ENCODE data around the gene RAB3C. TPM values are rescaled to one million over a fixed set of nuclear protein-coding genes. Genes with fewer than 3 reads are reported as not detected.

The RAB3C gene
- total RNA-seq, 1 donor: not detected

GRCh38 chr5:58793888-58794657 is 211.2 kb downstream of the RAB3C start:
- no peak for DNase-seq (ENCODE audit: low read depth)
- TF ChIP-seq, protein P1, sequence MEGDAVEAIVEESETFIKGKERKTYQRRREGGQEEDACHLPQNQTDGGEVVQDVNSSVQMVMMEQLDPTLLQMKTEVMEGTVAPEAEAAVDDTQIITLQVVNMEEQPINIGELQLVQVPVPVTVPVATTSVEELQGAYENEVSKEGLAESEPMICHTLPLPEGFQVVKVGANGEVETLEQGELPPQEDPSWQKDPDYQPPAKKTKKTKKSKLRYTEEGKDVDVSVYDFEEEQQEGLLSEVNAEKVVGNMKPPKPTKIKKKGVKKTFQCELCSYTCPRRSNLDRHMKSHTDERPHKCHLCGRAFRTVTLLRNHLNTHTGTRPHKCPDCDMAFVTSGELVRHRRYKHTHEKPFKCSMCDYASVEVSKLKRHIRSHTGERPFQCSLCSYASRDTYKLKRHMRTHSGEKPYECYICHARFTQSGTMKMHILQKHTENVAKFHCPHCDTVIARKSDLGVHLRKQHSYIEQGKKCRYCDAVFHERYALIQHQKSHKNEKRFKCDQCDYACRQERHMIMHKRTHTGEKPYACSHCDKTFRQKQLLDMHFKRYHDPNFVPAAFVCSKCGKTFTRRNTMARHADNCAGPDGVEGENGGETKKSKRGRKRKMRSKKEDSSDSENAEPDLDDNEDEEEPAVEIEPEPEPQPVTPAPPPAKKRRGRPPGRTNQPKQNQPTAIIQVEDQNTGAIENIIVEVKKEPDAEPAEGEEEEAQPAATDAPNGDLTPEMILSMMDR (IDR thresholded peaks at IDR 0.05; ENCODE audit: insufficient read depth, low read length): no peak
- H3K4me3 ChIP-seq (ENCODE audit: low read depth, low read length): no peak overlapping the region

- TF ChIP-seq, protein P1 (IDR thresholded peaks at IDR 0.05; ENCODE audit: insufficient read depth, low read length): no peak
- DNase-seq (ENCODE audit: low read depth): no peak
- no peak overlapping the region for H3K4me3 ChIP-seq (ENCODE audit: low read depth, low read length)
Observed at GRCh38 chr5:58794875-58795274, 212.0 kb downstream of the RAB3C start.

GRCh38 chr5:58795327-58795726 is 212.5 kb downstream of the RAB3C start:
- TF ChIP-seq, protein P1 (IDR thresholded peaks at IDR 0.05; ENCODE audit: insufficient read depth, low read length): no peak
- no peak for DNase-seq (ENCODE audit: low read depth)
- no peak overlapping the region for H3K4me3 ChIP-seq (ENCODE audit: low read depth, low read length)

DNA sequence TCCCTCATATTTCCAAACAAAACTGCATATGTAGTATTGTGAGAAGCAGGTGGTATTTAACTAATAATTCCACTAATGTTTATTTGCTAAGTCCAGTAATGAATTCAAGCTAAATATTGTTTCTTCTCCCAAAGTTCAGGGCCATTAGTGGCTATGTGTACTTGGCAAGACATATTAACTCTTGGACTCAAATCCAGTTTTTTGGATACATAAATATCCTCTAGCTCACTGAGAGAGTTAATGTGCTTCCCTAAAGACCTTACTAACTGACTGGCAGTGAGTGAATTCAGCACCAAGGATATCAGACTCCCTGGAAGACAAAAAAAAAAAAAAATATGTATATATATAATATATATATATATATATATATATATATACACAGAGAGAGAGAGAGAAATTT is 214.1 kb downstream of the RAB3C start:
- TF ChIP-seq, protein P1 (IDR thresholded peaks at IDR 0.05; ENCODE audit: insufficient read depth, low read length): no peak
- DNase-seq (ENCODE audit: low read depth): no peak
- no peak overlapping the region for H3K4me3 ChIP-seq (ENCODE audit: low read depth, low read length)

GRCh38 chr5:58800356-58800755 is 217.5 kb downstream of the RAB3C start:
- H3K4me3 ChIP-seq (ENCODE audit: low read depth, low read length): no peak overlapping the region
- TF ChIP-seq, protein P1 (IDR thresholded peaks at IDR 0.05; ENCODE audit: insufficient read depth, low read length): no peak

GRCh38 chr5:58800861-58801540 is 218.1 kb downstream of the RAB3C start:
- TF ChIP-seq, protein P1 (IDR thresholded peaks at IDR 0.05; ENCODE audit: insufficient read depth, low read length): no peak
- no peak for DNase-seq (ENCODE audit: low read depth)
- H3K4me3 ChIP-seq (ENCODE audit: low read depth, low read length): no peak overlapping the region

More at GRCh38 chr5:58800356-58800755, 217.5 kb downstream of the RAB3C start:
- DNase-seq (ENCODE audit: low read depth): no peak
